ENCODE data around the gene APLNR.

The APLNR gene

GRCh38 chr11:57216463-57216862 is 20.6 kb downstream of the APLNR start:
- TF ChIP-seq ZFX (IDR thresholded peaks at IDR 0.05; ENCODE audit: borderline replicate concordance) (no peak), CTCF (IDR thresholded peaks at IDR 0.05) (no peak)

GRCh38 chr11:57214494-57214893 is 22.6 kb downstream of the APLNR start:
- TF ChIP-seq CTCF (IDR thresholded peaks at IDR 0.05) (no peak), ZFX (IDR thresholded peaks at IDR 0.05; ENCODE audit: borderline replicate concordance) (no peak)
- no peak overlapping the region for H3K27ac ChIP-seq

More at GRCh38 chr11:57216463-57216862, 20.6 kb downstream of the APLNR start:
- H3K27ac ChIP-seq, result no peak overlapping the region

- TF ChIP-seq CTCF (IDR thresholded peaks at IDR 0.05) (no peak), ZFX (IDR thresholded peaks at IDR 0.05; ENCODE audit: borderline replicate concordance) (no peak)
- no peak overlapping the region for H3K27ac ChIP-seq
Measured at GRCh38 chr11:57214098-57214417, 23.0 kb downstream of the APLNR start.

- no peak overlapping the region for H3K27ac ChIP-seq
- TF ChIP-seq ZFX (IDR thresholded peaks at IDR 0.05; ENCODE audit: borderline replicate concordance) (no peak), CTCF (IDR thresholded peaks at IDR 0.05) (no peak)
Measured at GRCh38 chr11:57213342-57214097, 23.5 kb downstream of the APLNR start.

- TF ChIP-seq ZFX (IDR thresholded peaks at IDR 0.05; ENCODE audit: borderline replicate concordance), result no peak
- no peak for TF ChIP-seq CTCF (IDR thresholded peaks at IDR 0.05)
- no peak overlapping the region for H3K27ac ChIP-seq
Measured at GRCh38 chr11:57210781-57211180, 26.3 kb downstream of the APLNR start.

GRCh38 chr11:57207168-57207567 is 29.9 kb downstream of the APLNR start:
- TF ChIP-seq CTCF (IDR thresholded peaks at IDR 0.05), result no peak
- TF ChIP-seq ZFX (IDR thresholded peaks at IDR 0.05; ENCODE audit: borderline replicate concordance), result no peak
- no peak overlapping the region for H3K27ac ChIP-seq

- TF ChIP-seq CTCF (IDR thresholded peaks at IDR 0.05) (no peak), ZFX (IDR thresholded peaks at IDR 0.05; ENCODE audit: borderline replicate concordance) (no peak)
- H3K27ac ChIP-seq, result no peak overlapping the region
Measured at GRCh38 chr11:57205041-57205641, 31.9 kb downstream of the APLNR start.
